GOT3 (cell line): ENCODE results near the gene STAB1.

Experiments
- DNase-seq: peaks from one replicate; lab custom pipeline; 2025; ENCODE audit warnings: mixed read lengths; lab: John Stamatoyannopoulos, UW

Gene STAB1

GRCh38 chr3:52458031-52458760 is 36.9 kb upstream of the STAB1 start:
- DNase-seq: no peak

- DNase-seq: no peak
Observed at GRCh38 chr3:52458770-52459545, 36.2 kb upstream of the STAB1 start.

DNA sequence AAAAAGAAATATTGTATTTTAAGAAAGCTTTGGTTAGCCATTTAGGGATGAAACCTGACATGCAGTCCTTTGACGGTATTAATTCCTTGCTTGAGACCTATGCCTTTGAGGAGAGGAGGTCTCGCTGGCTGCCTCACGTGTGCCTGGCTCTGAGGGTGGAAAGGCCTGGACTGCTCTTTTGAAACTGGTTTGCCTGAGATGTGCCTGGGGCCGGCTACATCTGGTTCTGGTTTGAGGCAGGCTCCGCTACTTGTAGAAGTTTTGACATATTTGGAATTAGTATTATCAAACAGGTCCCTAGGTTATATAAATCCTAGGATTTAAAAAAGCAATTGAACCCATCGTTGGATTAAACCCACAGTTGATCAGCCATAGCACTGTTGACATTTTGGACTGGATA is 33.3 kb upstream of the STAB1 start:
- no peak for DNase-seq

GRCh38 chr3:52463416-52463815 is 31.7 kb upstream of the STAB1 start:
- DNase-seq: no peak

DNA sequence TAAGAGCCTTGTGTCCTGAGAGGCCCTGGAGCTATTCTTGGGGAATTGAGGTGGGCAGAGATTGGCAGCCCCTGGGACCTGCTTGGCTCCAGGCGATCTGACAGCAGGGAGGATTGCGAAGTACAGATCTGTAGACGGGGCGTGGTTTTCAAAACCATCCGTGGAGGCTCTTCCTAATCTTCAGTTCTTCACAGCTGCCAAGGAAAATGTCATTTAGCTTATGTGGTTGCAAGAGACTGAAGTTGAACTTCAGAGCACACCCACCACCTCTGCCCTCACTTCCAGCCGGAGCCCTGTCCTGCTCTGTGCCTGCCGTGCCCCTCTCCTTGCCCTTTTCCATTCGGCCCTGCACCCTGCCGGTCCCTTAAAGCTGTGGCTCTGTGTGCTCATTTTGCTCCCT is 26.8 kb upstream of the STAB1 start:
- DNase-seq: no peak

GRCh38 chr3:52469001-52469400 is 26.1 kb upstream of the STAB1 start:
- no peak for DNase-seq

- no peak for DNase-seq
Observed at GRCh38 chr3:52470920-52471319, 24.2 kb upstream of the STAB1 start.

DNA sequence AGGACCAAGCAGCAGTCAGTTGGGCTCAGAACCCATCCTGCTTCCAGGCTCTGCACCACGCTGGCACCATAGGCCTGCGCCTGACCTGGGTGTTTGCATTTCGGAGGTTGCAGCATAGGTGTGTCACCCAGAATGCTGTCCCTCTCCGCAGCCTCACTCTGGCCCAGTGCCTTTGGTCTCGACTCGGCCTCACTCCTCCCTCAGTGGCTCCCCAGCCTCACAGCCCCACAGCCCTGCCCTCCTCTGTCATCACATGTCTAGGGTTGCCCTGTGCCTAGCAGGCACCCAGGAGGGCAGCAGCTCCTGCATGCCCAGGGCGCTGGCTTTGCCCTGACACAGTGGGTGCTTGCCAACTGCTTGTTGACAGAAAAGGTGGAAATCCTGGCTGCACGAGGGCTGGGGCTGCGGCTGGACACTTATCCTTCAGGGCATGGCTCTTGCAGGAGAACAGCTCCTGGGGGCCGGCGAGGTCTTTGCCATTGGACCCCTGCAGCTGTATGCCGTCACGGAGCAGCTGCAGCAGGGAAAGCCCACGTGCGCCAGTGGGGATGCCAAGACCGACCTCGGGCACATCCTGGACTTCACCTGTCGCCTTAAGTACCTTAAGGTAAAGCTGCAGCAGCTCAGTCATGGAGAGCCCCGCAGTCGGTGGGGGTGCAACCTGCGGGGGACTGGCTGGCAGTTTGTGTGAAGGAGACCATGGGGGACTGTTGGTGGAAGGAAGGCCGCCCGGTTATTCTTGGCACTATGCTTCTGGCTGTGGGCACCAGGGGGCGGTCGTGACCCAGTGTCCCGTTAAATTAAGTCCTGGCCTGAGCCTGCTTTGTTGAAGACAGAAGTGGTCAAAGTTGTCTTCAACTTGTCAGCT is 23.5 kb upstream of the STAB1 start:
- DNase-seq: no peak

- DNase-seq: no peak
Observed at GRCh38 chr3:52472239-52473000, 22.7 kb upstream of the STAB1 start.

GRCh38 chr3:52473026-52473425 is 22.1 kb upstream of the STAB1 start:
- no peak for DNase-seq

GRCh38 chr3:52477076-52477795 is 17.9 kb upstream of the STAB1 start:
- no peak for DNase-seq

GRCh38 chr3:52477796-52478095 is 17.4 kb upstream of the STAB1 start:
- DNase-seq: no peak

DNA sequence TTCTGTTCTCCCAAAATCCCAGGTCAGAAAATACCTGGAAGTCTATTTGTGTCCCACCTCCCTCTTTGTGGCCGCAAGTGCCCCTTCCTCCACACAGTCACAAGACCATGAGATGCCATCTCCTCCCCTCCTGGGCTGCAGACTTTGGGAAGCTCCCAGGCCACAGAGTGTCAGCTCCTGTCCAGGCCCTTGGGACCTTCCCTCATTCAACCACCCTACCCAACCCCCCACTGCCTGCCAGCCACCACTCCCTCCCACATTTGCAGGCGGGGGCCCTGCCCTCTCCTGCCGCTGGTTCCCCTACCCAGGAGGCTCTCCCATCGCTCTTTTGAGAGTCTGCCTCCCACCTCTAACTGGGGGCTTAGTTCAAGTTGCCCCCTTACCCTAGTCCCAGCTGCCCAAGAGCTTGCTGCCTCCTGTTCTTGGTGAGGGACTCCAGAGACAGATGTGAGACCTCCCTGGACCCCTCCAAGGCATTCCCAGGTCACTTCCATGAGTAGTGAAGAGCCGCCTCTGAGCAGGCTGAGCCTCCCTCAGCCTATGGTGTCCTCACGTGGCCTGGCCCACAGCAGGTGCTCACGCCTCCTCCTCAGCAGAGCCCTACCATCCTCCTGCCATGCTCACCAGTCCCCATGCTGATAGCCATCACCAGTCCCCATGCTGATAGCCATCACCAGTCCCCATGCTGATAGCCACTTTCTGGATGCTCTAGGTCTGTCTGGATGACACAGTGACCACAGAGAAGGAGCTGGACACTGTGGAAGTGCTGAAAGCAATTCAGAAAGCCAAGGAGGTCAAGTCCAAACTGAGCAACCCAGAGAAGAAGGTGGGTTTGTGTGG is 15.9 kb upstream of the STAB1 start:
- no peak for DNase-seq

DNA sequence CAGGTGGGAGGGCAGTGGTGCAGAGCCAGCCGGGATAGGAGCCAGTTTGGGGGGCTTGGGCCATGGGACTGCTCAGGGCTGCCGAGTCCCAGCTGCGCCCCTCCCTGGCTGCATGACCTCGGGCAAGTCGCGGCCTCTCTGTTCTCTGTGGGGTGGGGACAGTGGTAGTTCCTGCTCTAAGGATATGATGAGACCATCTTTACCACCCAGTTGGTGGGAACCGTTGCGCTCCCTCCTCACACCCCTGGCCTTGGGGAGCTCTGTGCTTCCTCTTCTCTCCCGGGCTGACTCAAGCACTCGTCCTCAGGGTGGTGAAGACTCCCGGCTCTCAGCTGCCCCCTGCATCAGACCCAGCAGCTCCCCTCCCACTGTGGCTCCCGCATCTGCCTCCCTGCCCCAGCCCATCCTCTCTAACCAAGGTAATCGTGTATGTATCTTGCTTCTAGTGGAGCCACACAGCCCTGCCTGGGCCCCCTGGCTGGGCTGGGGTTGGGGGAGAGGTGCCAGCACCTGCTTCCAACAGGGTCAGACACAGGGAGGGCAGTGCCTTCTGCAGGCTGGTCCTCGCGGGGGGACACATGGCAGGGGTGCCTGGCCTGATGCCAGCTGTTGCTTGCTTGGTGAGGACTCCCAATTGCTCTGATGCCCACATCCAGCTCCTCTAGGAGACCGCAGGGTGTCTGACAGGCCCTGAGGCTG is 15.1 kb upstream of the STAB1 start:
- no peak for DNase-seq

DNA sequence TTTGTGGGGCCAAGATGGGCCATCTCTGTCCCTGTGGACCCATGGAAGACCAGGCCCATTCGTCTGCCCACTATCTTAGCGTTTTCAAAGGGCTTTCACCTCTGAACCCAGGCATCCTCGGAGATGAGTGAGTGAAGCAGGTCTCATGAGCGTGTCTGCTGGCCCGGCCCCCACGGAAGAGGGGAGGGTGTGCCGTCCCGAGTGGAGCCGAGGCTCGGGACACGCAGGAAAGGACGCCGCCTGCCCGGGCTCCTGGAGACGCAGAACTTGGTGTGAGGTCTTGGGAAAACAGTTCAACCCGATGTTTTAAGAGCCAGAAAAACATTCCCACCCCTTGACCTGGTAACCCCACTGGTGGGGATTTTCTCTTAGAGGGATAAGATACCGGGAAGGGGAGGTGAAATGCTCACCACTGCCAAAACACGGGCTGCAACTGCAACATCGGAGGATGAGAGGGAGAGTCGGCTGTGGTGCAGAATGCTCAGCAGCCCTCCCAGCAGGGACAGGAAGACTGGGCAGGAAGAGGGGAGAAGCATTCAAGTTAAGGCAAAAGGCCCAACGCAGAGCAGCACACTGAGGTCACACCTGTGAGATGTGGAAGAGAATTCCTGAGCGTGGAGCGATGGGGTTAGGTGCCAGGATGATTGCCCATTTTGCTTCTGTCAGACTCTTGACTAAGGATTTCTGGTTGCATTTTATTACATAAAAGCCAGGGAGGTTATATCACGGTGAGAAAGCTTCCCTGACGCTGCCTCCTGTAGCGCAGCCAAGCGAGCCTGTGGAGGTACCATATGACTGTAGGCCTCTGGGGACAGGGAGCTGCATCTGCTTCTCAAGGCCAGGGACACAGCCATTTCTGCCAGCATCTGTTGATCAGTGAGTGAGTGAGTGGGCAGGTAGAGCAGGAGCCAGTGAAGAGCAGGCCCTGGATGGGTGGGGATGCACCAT is 14.1 kb upstream of the STAB1 start:
- no peak for DNase-seq

GRCh38 chr3:52481819-52482521 is 13.2 kb upstream of the STAB1 start:
- DNase-seq: no peak

GRCh38 chr3:52483081-52483480 is 12.1 kb upstream of the STAB1 start:
- no peak for DNase-seq
